Left cardiac atrium (tissue), 4 donors: Measurements from ENCODE around the gene SURF6. TPM values are rescaled to one million over a fixed set of nuclear protein-coding genes. Genes with fewer than 3 reads are reported as not detected.
"Not testable (repeated sequence)": the region's sequence is repeated elsewhere in the genome, so short reads cannot be mapped to it uniquely, and the experiment has no call there.

ENCODE experiments used
- ATAC-seq, 2 donors: fragments of 200-7000 bp; cut with Tn5 transposase; one replicate each; pipeline ENCODE4 v1.9.1; 2020; ENCODE audit warnings: mild to moderate bottlenecking in 2 of 2, moderate library complexity in 2 of 2
- DNase-seq: peaks from one replicate; pipeline ENCODE4 v3.0.0-alpha.2; 2020
- intact Hi-C, 2 donors: fragments of 100-400 bp; cut with DNase I; formaldehyde crosslinking; loops; one replicate each; pipeline versions ENCODE4 v1.14.1 to v1.15.1; 2022 to 2023
- total RNA-seq, 2 donors: library from RNA; stranded (reverse); fragmentation: NEBNext Ultra II Directional; extraction: Animal tissue kit (Norgen Biotek cat#: 25700); gene quantifications; one replicate each; pipeline ENCODE4 v1.2.1, GENCODE V29; 2021
- donor health status: DM: no; HTN: yes; CAD: no.
- donor health status: DM: no; HTN: yes; CAD: no; lungs with severe emphysema.
- donor health status: DM: yes; HTN: yes; CAD: no.
- donor health status: Dilated cardiomyopathy.

The SURF6 gene
- total RNA-seq, 2 donors from 2014 or later: 11.1 to 12.2 TPM

DNA sequence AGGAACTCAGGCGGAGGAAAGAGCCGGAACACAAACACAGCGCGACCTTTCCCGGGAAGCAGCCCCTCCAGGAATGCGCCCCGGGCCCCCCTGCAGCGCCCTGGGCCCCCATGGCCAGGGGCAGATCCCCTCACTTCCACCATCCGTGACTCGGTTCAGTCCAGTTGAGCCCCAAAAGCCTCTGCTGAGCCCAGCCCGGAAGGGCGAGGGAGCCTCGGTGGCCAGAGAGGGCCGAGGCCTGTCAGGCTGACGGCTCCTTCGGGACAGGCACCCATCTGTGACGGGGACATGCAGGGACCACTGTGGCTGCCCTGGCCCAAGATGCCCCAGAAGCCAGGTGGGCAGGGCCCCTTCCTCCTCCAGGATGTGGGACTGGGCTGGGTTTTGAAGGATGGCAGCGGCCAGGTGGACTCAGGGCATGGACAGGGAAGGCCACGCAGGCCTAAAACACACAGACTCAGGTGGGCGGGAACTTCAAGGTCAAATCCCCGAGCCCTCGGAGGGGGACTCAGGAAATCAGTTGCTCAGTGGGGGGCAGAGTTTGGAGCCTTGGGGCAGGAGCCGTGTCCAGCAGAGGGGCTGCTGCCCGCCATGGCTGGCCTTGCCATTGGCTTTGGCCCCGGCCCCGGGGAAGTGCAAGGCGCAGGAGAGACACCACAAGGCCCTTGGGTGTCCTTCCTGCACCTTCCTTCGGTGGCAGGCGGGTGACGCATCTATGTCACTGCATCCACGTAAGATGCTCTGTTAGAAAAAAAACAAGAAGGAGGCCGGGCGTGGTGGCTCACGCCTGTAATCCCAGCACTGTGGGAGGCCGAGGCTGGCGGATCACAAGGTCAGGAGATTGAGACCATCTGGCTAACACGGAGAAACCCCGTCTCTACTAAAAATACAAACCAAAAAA lies 31.3 kb downstream of the SURF6 start:
- ATAC-seq (no peak), DNase-seq (no peak)
- intact Hi-C loops: no loop called here

DNA sequence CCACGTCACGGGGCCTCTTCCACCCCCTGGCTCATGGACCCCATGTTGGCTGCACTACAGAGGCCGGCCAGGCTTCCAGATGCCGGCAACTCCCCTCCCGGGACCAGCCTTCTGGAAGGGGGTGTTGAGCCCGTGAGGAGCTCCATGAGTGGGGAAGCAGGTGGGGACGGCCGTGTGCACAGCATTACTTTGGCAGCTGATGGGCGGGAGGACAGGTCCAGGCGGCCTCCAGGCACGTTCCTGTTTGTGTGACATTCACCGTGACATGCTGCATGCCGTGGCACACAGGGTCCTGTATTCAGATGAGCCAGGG lies 31.9 kb downstream of the SURF6 start:
- DNase-seq: no peak
- ATAC-seq: no peak
- intact Hi-C loops: no loop called here

GRCh38 chr9:133303266-133304157 lies 32.5 kb downstream of the SURF6 start:
- no peak for DNase-seq
- intact Hi-C loops: no loop called here
- ATAC-seq: no peak

DNA sequence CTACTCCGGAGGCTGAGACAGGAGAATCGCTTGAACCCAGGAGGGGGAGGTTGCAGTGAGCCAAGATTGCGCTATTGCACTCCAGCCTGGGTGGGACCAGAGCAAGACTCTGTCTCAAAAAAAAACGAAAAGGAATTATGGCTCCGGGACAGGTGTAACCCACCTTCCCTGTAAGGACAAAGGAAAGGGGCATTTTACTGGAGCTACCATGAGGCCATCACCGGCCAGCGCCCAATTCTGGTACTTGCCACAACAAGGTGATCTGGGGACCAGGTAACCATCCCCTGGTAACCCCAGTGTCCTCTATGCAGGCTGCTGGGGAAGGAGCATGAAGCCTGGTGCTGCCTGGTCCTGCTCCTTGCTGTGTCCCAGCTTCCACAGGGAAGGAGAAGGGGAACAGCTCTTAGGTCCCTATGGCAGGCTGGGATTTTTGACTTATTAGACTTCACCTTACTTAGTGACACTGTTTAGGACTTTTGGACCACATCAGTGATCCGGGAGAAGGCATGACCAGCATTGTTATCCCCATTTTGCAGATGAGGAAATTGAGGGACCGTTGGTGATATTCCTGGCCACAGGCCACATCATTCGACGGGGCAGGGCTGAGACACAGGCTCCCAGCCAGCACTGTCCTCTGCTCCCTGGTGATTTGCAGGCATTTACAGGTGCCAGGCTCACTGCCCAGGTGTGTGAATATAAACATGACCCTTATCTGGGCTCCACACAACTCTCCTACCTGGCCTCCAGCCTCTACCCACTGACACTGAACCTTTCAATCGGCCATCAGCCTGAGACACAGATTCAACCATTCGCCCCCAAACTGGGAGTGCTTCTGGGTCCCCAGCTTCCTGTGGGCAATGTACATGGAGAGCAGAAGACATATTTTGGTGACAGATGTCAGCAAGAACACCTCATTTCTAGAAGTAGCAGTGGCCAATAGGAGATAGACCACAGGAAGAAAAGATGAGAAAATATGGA lies 34.4 kb downstream of the SURF6 start:
- intact Hi-C loops: no loop called here
- ATAC-seq: no peak
- no peak for DNase-seq

DNA sequence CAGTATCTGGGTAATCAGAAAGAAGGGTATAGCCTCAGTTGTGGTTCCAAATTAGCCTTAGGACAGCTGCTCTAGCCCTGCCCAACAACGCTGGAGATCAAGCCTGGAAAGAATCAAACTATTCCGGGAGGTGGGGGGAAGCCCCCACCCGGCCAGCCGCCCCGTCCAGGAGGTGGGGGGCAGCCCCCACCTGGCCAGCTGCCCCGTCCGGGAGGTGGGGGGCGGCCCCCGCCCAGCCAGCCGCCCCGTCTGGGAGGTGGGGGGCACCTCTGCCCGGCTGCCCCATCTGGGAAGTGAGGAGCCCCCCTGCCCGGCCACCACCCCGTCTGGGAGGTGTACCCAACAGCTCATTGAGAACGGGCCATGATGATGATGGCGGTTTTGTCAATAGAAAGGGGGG lies 36.0 kb downstream of the SURF6 start:
- DNase-seq, intact Hi-C loops, ATAC-seq: not testable (repeated sequence)

- ATAC-seq: no peak
- intact Hi-C loops: no loop called here
- DNase-seq: no peak
Observed at GRCh38 chr9:133294257-133294656, 41.7 kb downstream of the SURF6 start.

- DNase-seq: no peak
- intact Hi-C loops: no loop called here
- no peak for ATAC-seq
Observed at GRCh38 chr9:133290751-133291302, 45.2 kb downstream of the SURF6 start.

DNA sequence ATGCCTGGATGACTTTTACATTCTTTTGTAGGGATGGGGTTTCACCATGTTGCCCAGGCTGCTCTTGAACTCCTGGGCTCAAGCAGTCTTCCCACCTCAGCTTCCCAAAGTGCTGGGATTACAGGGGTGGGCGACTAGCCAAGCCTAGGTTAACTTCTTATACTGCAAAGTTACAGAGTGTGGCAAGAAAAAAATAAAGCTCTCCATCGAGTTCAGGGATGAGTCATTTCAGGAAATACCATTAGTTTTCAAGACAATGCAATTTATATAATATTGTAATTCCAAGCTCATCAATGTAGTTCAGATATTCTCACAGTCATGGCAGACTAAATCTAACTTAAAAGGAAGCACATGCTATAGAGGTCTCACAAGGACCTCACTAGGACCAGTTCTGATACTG lies 49.5 kb downstream of the SURF6 start:
- ATAC-seq (no peak), DNase-seq (no peak)
- intact Hi-C loops: no loop called here

DNA sequence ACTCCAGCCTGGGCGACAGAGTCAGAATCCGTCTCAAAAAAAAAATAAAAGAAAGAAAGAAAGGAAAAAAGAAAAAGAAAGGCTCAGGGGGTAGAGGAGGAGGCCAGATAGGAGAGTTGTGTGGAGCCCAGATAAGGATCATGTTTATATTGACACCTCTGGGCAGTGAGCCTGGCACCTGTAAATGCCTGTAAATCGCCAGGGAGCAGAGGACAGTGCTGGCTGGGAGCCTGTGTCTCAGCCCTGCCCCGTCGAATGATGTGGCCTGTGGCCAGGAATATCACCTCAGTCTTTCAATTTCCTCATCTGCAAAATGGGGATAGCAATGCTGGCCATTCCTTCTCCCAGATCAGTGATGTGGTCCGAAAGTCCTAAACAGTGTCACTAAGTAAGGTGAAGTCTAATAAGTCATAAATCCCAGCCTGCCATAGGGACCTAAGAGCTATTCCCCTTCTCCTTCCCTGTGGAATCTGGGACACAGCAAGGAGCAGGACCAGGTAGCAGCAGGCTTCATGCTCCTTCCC lies 50.7 kb downstream of the SURF6 start:
- ATAC-seq: no peak
- DNase-seq: no peak
- intact Hi-C loops: no loop called here

DNA sequence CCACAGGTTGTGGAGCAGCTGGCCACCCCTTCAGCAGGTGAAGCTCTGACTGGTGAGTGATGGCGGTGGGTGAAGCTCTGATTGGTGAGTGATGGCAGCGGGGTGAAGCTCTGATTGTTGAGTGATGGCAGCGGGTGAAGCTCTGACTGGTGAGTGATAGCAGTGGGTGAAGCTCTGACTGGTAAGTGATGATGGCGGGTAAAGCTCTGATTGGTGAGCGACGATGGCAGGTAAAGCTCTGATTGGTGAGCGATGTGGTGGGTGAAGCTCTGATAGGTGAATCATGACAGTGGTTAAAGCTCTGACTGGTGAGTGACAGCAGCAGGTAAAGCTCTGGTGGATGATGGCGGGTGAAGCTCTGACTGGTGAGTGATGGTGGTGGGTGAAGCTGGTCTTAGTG lies 51.6 kb downstream of the SURF6 start:
- intact Hi-C loops: no loop called here
- DNase-seq (no peak), ATAC-seq (no peak)

GRCh38 chr9:133283255-133284032 lies 52.5 kb downstream of the SURF6 start:
- intact Hi-C loops, ATAC-seq, DNase-seq: not testable (repeated sequence)

DNA sequence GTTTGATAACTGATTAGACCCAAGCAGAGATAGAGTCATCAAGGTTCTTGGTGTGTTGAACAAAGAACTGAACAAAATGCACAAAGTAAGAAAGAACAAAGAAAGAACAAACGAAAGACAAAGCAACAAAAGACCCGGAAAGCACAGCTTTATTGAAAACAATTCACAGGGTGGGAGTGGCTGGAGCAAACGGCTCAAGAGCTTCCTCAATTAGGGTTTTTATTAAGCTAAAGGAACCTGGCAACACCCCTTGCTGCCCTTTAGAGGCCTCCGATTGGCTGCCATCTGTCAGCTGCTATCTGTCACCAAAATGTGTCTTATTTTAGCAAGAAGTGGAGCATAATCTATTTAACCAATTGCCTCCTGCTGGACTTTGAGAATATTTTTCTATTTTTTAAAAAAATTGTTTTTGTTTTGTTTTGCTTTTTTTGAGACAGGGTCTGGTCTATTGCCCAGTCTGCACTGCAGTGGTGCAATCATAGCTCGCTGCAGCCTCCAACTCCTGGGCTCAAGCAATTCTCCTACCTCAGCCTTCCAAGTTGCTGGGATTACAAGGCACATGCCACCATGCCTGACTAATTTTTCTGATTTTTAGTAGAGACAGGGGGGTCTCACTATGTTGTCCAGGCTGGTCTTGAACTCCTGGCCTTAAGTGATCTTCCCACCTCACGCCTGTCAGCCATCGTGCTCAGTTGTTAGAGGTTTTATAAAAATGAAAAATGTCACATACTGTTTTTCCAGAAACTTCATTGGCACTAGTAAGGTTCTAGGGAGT lies 53.3 kb downstream of the SURF6 start:
- intact Hi-C loops: no loop called here
- ATAC-seq (no peak), DNase-seq (no peak)

- no peak for ATAC-seq
- no peak for DNase-seq
- intact Hi-C loops: no loop called here
Observed at GRCh38 chr9:133280392-133280791, 55.6 kb downstream of the SURF6 start.
